Measurements from ENCODE around the gene FAM131C.

DNA sequence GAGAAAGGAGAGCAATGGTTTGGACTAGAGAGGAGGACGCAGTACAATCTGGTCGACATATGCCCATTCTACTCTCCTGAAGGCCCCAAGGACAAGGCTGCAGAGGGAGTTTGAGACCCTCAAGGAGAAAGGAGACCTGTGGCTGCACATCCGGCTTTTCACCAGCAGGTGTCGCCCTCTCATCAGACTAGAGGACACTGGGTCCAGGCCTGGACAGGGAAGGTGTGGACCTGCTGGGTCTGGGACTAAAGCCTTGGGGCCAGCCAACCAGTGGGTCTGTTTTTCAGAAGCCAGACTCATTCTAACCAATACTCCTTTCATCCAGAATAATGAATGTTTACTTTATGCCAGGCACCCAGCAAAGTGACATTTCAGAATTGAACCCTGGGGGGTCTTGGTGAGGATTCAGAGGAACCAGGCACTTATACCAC is 64.4 kb downstream of the FAM131C start:
- no peak for TF ChIP-seq EZH2phosphoT487 (IDR thresholded peaks at IDR 0.05; ENCODE audit: low read depth)
- TF ChIP-seq, protein P1, sequence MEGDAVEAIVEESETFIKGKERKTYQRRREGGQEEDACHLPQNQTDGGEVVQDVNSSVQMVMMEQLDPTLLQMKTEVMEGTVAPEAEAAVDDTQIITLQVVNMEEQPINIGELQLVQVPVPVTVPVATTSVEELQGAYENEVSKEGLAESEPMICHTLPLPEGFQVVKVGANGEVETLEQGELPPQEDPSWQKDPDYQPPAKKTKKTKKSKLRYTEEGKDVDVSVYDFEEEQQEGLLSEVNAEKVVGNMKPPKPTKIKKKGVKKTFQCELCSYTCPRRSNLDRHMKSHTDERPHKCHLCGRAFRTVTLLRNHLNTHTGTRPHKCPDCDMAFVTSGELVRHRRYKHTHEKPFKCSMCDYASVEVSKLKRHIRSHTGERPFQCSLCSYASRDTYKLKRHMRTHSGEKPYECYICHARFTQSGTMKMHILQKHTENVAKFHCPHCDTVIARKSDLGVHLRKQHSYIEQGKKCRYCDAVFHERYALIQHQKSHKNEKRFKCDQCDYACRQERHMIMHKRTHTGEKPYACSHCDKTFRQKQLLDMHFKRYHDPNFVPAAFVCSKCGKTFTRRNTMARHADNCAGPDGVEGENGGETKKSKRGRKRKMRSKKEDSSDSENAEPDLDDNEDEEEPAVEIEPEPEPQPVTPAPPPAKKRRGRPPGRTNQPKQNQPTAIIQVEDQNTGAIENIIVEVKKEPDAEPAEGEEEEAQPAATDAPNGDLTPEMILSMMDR (IDR thresholded peaks at IDR 0.05; ENCODE audit: low read depth, low read length): peak; percentile 86

Measured in OCI-LY3 (cell line).